Heart left ventricle (tissue), 16 donors: ENCODE measurements around the gene RAPGEF3. TPM values are rescaled to one million over a fixed set of nuclear protein-coding genes. Genes with fewer than 3 reads are reported as not detected.

Experiments used
- ATAC-seq, 4 donors: fragments of 200-7000 bp; cut with Tn5 transposase; one replicate each; pipeline ENCODE4 v1.9.1; 2020 to 2022; ENCODE audit warnings: moderate library complexity in 4 of 4, mild to moderate bottlenecking in 3 of 4, moderate number of reproducible peaks in 1 of 4
- DNase-seq, 5 donors: peaks; one replicate each; pipeline ENCODE4 v3.0.0-alpha.2; 2020
- H3K27ac ChIP-seq, 12 donors: fragments of 200-600 bp; sonication (generic) in 4 of 12; one replicate each; pipeline versions ENCODE4 v1.5.0 to v1.8.0; 2016 to 2022; ENCODE audit warnings: mild to moderate bottlenecking in 2 of 12
- H3K27me3 ChIP-seq, 9 donors: fragments of 200-600 bp; sonication (generic) in 2 of 9; one replicate each; pipeline versions ENCODE4 v1.5.1 to v1.8.0; 2016 to 2022; ENCODE audit warnings: mild to moderate bottlenecking in 3 of 9
- H3K36me3 ChIP-seq, 9 donors: fragments of 200-600 bp; sonication (generic) in 2 of 9; one replicate each; pipeline versions ENCODE4 v1.5.0 to v1.8.0; 2018 to 2022; ENCODE audit warnings: mild to moderate bottlenecking in 2 of 9
- H3K4me1 ChIP-seq, 12 donors: fragments of 200-600 bp; sonication (generic) in 4 of 12; one replicate each; pipeline versions ENCODE4 v1.5.0 to v1.8.0; 2016 to 2022; ENCODE audit warnings: mild to moderate bottlenecking in 3 of 12
- H3K4me3 ChIP-seq, 12 donors: fragments of 200-600 bp; sonication (generic) in 4 of 12; one replicate each; pipeline versions ENCODE4 v1.5.0 to v1.8.0; 2017 to 2022; ENCODE audit warnings: mild to moderate bottlenecking in 9 of 12, moderate library complexity in 4 of 12
- H3K9me3 ChIP-seq, 12 donors: fragments of 200-600 bp; sonication (generic) in 4 of 12; one replicate each; pipeline versions ENCODE4 v1.5.0 to v1.8.0; 2016 to 2022; ENCODE audit warnings: mild to moderate bottlenecking in 1 of 12
- CTCF ChIP-seq, 12 donors: fragments of 200-600 bp; sonication (generic) in 4 of 12; IDR thresholded peaks; one replicate each; pipeline versions ENCODE4 v1.5.0 to v1.8.0; 2018 to 2022; ENCODE audit warnings: antibody characterized with exemption in 12 of 12, mild to moderate bottlenecking in 5 of 12
- POLR2A ChIP-seq, 2 donors: fragments of 450-650 bp; IDR thresholded peaks; one replicate each; pipeline ENCODE4 v1.6.1; 2017; ENCODE audit warnings: antibody characterized with exemption in 2 of 2, mild to moderate bottlenecking in 2 of 2, moderate library complexity in 2 of 2
- WGBS, 4 donors: extraction: QIAGEN DNeasy Blood & Tissue Kit in 2 of 4; methylation state at CpG; one replicate each; pipeline versions ENCODE4 v1.1.5 to v1.1.7; 2013 to 2018; 5-methylcytosine and 5-hydroxymethylcytosine counted together
- intact Hi-C, 10 donors: fragments of 100-400 bp; cut with DNase I; formaldehyde crosslinking; loops; one replicate each; pipeline versions ENCODE4 v1.11.1 to v1.14.2; 2022
- polyA plus RNA-seq, 2 donors: library from polyadenylated mRNA; stranded (reverse); fragments of 200-250 nt; gene quantifications; one replicate each; pipeline ENCODE4 v1.2.3, GENCODE V29; 2013
- total RNA-seq, 9 donors: library from RNA; depleted of rRNA in 2 of 9; stranded (reverse); fragments of >200 nt in 2 of 9; fragmentation: NEBNext Ultra II Directional in 3 of 9; extraction: Animal tissue kit (Norgen Biotek cat#: 25700) in 3 of 9; gene quantifications; one replicate each; pipeline versions ENCODE4 v1.1.0 to v1.2.4, GENCODE V29; 2016 to 2023
- donor health status: ischemic (EF 13 %, LVEDD 7.1; RV severe dilation, severe dysfunction).
- donor health status: healthy with polysubstance abuse.
- donor health status: DM: no; HTN: yes; CAD: no.
- donor health status: DM: no; HTN: no; CAD: no.
- donor health status: ischemic (EF 25% LVEDD 6.9; RV normal size, moderate dysfunction).
- donor health status: ischemic (EF 25% LVEDD 5.7; RV mildly dilated, moderate dysfunction).
- donor health status: healthy.
- donor health status: DM: yes; HTN: yes; CAD: no.
- donor health status: ischemic (EF 35%, LVEDD 5.7; RV mildly dilated, moderate dysfunction).
- donor health status: nonischemic (EF 11% LVEDD 7.7; RV severe dilation, severe dysfunction).
- donor health status: DM: yes; HTN: yes; CAD: no.
- donor health status: PGD.
- donor health status: ischemic (EF 29% LVEDD 5.4; RV normal size, mild dysfunction).
- donor health status: nonischemic (EF 23%, LVEDD 6.1; RV moderate dilation, normal function).

Gene RAPGEF3
- total and polyA plus RNA-seq, 11 donors, result 14.5 to 62.1 (median 23.9) TPM

GRCh38 chr12:47687636-47688035 lies 71.0 kb downstream of the RAPGEF3 start:
- ATAC-seq (no peak), DNase-seq (no peak)
- intact Hi-C loops, result loop anchor here in 8 of 10 donors (1.0 to 10.0 kb wide), 5 partner anchors 35 to 655 kb away; no protein-coding TSS in a partner anchor
- Histone ChIP-seq H3K36me3 (peaks cover 0 to 69% (median 37%) of the 10 kb centered on the region in 9 donors), H3K27me3 (no peaks in the 10 kb centered on the region), H3K27ac (no peak overlapping the region), H3K4me1 (no peaks in the 10 kb centered on the region), H3K4me3 (no peak overlapping the region), H3K9me3 (no peaks in the 10 kb centered on the region)
- TF ChIP-seq CTCF (IDR thresholded peaks at IDR 0.05) (no peak), POLR2A (IDR thresholded peaks at IDR 0.05) (no peak)
- 57 to 94% (median 78%) methylated on average over 3 of the region's 3 CpGs for WGBS, 4 donors

- no peak overlapping the region for H3K4me3 ChIP-seq
- no peaks in the 10 kb centered on the region for H3K9me3 ChIP-seq
- 76 to 81% (median 77%) methylated on average over 4 of the region's 4 CpGs for WGBS, 4 donors
- no peak for TF ChIP-seq POLR2A (IDR thresholded peaks at IDR 0.05)
- peak; percentile 28 to 73 (median 58) for TF ChIP-seq CTCF (IDR thresholded peaks at IDR 0.05)
- peaks cover 0 to 64% (median 30%) of the 10 kb centered on the region in 9 donors for H3K36me3 ChIP-seq
- H3K27me3 ChIP-seq, result no peaks in the 10 kb centered on the region
- H3K4me1 ChIP-seq, result no peaks in the 10 kb centered on the region
- peak in 2 of 4 donors; percentile 50 to 64 for ATAC-seq
- no peak overlapping the region for H3K27ac ChIP-seq
- DNase-seq, result no peak
- intact Hi-C loops, result loop anchor here in 8 of 10 donors (1.0 to 10.0 kb wide), 5 partner anchors 34 to 654 kb away; no protein-coding TSS in a partner anchor
These were observed 71.9 kb downstream of the RAPGEF3 start for GRCh38 chr12:47686645-47687240.

Other genes starting within 250 kb of the RAPGEF3 start
- gene RPAP3, start 52.9 kb downstream of the RAPGEF3 start, total RNA-seq, result 10 to 100 TPM; 11.1 to 25.2 (median 22.3) TPM
- 10 to 100 TPM in 1 of 2 donors, 1 to 10 TPM in 1; 7.2 to 15.5 TPM for gene RPAP3, start 52.9 kb downstream of the RAPGEF3 start, polyA plus RNA-seq
- gene ENDOU, start 33.4 kb downstream of the RAPGEF3 start, total RNA-seq, result 1 to 10 TPM in 1 of 9 donors, under 1 TPM in 4, not detected in 4; 0.12 to 2.5 (median 0.27) TPM
- gene ENDOU, start 33.4 kb downstream of the RAPGEF3 start, polyA plus RNA-seq, result under 1 TPM; 0.08 to 0.42 TPM
- 10 to 100 TPM; 17.6 to 68.2 (median 23.9) TPM for gene SLC48A1, start 14.4 kb upstream of the RAPGEF3 start, total RNA-seq
- 10 to 100 TPM; 13.0 to 16.5 TPM for gene SLC48A1, start 14.4 kb upstream of the RAPGEF3 start, polyA plus RNA-seq
- gene HDAC7, start 61.0 kb upstream of the RAPGEF3 start, total RNA-seq, result 10 to 100 TPM; 27.4 to 63.0 (median 38.6) TPM
- 10 to 100 TPM; 42.2 to 43.9 TPM for gene HDAC7, start 61.0 kb upstream of the RAPGEF3 start, polyA plus RNA-seq
- gene VDR, start 146.1 kb upstream of the RAPGEF3 start, total RNA-seq, result 1 to 10 TPM in 3 of 9 donors, under 1 TPM in 6; 0.15 to 4.3 (median 0.63) TPM
- gene VDR, start 146.1 kb upstream of the RAPGEF3 start, polyA plus RNA-seq, result 1 to 10 TPM in 1 of 2 donors, under 1 TPM in 1; 0.15 to 2.0 TPM
- gene TMEM106C, start 204.7 kb upstream of the RAPGEF3 start, total RNA-seq, result 10 to 100 TPM; 39.3 to 66.6 (median 50.0) TPM
- 10 to 100 TPM; 23.0 to 63.9 TPM for gene TMEM106C, start 204.7 kb upstream of the RAPGEF3 start, polyA plus RNA-seq
- gene COL2A1, start 245.6 kb upstream of the RAPGEF3 start, total RNA-seq, result under 1 TPM in 2 of 9 donors, not detected in 7; 0.05 to 0.39 TPM
- gene COL2A1, start 245.6 kb upstream of the RAPGEF3 start, polyA plus RNA-seq, result under 1 TPM in 1 of 2 donors, not detected in 1; 0.04 TPM